Lung (tissue), 12 donors: ENCODE measurements around the gene S100A10. TPM values are rescaled to one million over a fixed set of nuclear protein-coding genes. Genes with fewer than 3 reads are reported as not detected.
A peak's percentile ranks its signal among the peaks of the same experiment; 100 is the strongest.

Experiments used
- ATAC-seq: fragments of 200-7000 bp; cut with Tn5 transposase; one replicate; pipeline ENCODE4 v1.9.1; 2020; ENCODE audit warnings: moderate number of reproducible peaks; ENCODE audit not compliant: insufficient read depth, low FRiP score
- DNase-seq, 3 donors: peaks; one replicate each; pipeline ENCODE4 v3.0.0-alpha.2; 2013 to 2017
- H3K27ac ChIP-seq, 2 donors: one replicate each; pipeline ENCODE4 v1.5.1; 2013; ENCODE audit warnings: mild to moderate bottlenecking in 2 of 2, moderate library complexity in 2 of 2, control low read depth in 1 of 2, inconsistent platforms in 1 of 2, low read depth in 1 of 2, low read length in 1 of 2
- H3K27me3 ChIP-seq, 3 donors: one replicate each; pipeline ENCODE4 v1.5.1; 2013; ENCODE audit warnings: low read length in 2 of 3; ENCODE audit not compliant: control insufficient read depth in 3 of 3, insufficient read depth in 3 of 3
- H3K36me3 ChIP-seq, 4 donors: one replicate each; pipeline ENCODE4 v1.5.1; 2013; ENCODE audit warnings: low read length in 4 of 4, mild to moderate bottlenecking in 1 of 4, moderate library complexity in 1 of 4; ENCODE audit not compliant: control insufficient read depth in 4 of 4, insufficient read depth in 4 of 4
- H3K4me1 ChIP-seq, 5 donors: one replicate each; pipeline ENCODE4 v1.5.1; 2013; ENCODE audit warnings: low read length in 5 of 5, mild to moderate bottlenecking in 2 of 5, moderate library complexity in 1 of 5; ENCODE audit not compliant: control insufficient read depth in 5 of 5, insufficient read depth in 5 of 5
- H3K4me3 ChIP-seq: one replicate; pipeline ENCODE4 v1.5.1; 2013; ENCODE audit warnings: mild to moderate bottlenecking, control low read depth, moderate library complexity
- H3K9ac ChIP-seq, 2 donors: one replicate each; pipeline ENCODE4 v1.5.1; 2013; ENCODE audit warnings: low read length in 2 of 2, control low read depth in 1 of 2; ENCODE audit not compliant: insufficient read depth in 1 of 2
- H3K9me3 ChIP-seq, 4 donors: one replicate each; pipeline ENCODE4 v1.5.1; 2013; ENCODE audit warnings: low read length in 3 of 4, mild to moderate bottlenecking in 1 of 4, moderate library complexity in 1 of 4; ENCODE audit not compliant: control insufficient read depth in 4 of 4, insufficient read depth in 3 of 4
- WGBS, 2 donors: extraction: QIAGEN DNeasy Blood & Tissue Kit; methylation state at CpG; one replicate each; pipeline ENCODE4 v1.1.7; 2013; 5-methylcytosine and 5-hydroxymethylcytosine counted together
- polyA plus RNA-seq, 2 donors: library from polyadenylated mRNA; stranded (reverse); fragments of 200-250 nt; gene quantifications; one replicate each; pipeline ENCODE4 v1.2.1, GENCODE V29; 2013
- total RNA-seq, 2 donors: library from RNA; depleted of rRNA in 1 of 2; stranded (reverse); fragments of >200 nt in 1 of 2; gene quantifications; one replicate each; pipeline ENCODE4 v1.2.1, GENCODE V29; 2014 to 2021
- TF ChIP-seq, protein P1 (sequence below): IDR thresholded peaks from 2 replicates; pipeline ENCODE4 v1.5.1; 2012; ENCODE audit warnings: mild to moderate bottlenecking; ENCODE audit errors: control extremely low read depth, extremely low read depth
- donor health status: control.
- donor health status: control.
- donor health status: Bipolar disorder and iron deficiency.
- donor health status: healthy.
- donor health status: DM: yes; HTN: yes; CAD: no.

The S100A10 gene
- total and polyA plus RNA-seq, 4 donors = 205 to 1,003 (median 674) TPM

- peak overlapping the region; percentile 45 to 83 for H3K27ac ChIP-seq
- H3K36me3 ChIP-seq = peaks cover 4 to 8% (median 7%) of the 10 kb centered on the region in 4 donors
- H3K4me3 ChIP-seq = no peak overlapping the region
- 55 to 76% methylated on average over 5 of the region's 5 CpGs for WGBS, 2 donors
- TF ChIP-seq, protein P1, sequence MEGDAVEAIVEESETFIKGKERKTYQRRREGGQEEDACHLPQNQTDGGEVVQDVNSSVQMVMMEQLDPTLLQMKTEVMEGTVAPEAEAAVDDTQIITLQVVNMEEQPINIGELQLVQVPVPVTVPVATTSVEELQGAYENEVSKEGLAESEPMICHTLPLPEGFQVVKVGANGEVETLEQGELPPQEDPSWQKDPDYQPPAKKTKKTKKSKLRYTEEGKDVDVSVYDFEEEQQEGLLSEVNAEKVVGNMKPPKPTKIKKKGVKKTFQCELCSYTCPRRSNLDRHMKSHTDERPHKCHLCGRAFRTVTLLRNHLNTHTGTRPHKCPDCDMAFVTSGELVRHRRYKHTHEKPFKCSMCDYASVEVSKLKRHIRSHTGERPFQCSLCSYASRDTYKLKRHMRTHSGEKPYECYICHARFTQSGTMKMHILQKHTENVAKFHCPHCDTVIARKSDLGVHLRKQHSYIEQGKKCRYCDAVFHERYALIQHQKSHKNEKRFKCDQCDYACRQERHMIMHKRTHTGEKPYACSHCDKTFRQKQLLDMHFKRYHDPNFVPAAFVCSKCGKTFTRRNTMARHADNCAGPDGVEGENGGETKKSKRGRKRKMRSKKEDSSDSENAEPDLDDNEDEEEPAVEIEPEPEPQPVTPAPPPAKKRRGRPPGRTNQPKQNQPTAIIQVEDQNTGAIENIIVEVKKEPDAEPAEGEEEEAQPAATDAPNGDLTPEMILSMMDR = no peak
- ATAC-seq (no peak), DNase-seq (peak in 2 of 3 donors; percentile 52 to 64)
- H3K9me3 ChIP-seq = no peaks in the 10 kb centered on the region
- no peak overlapping the region for H3K9ac ChIP-seq
- H3K27me3 ChIP-seq = no peaks in the 10 kb centered on the region
- H3K4me1 ChIP-seq = peaks cover 13 to 61% (median 29%) of the 10 kb centered on the region in 5 donors
Measured at GRCh38 chr1:151990058-151990855, 3.4 kb downstream of the S100A10 start.

- Histone ChIP-seq H3K4me1 (peaks cover 12 to 57% (median 29%) of the 10 kb centered on the region in 5 donors), H3K27ac (peak overlapping the region; percentile 66 to 83), H3K36me3 (peaks cover 13 to 17% (median 16%) of the 10 kb centered on the region in 4 donors), H3K27me3 (no peaks in the 10 kb centered on the region), H3K9me3 (no peaks in the 10 kb centered on the region), H3K9ac (no peak overlapping the region), H3K4me3 (no peak overlapping the region)
- 21% methylated on average over 6 of the region's 6 CpGs for WGBS, 2 donors
- ATAC-seq (peak; percentile 10), DNase-seq (peak in 1 of 3 donors; percentile 39)
- TF ChIP-seq, protein P1 = no peak
Measured at GRCh38 chr1:151989211-151989862, 4.3 kb downstream of the S100A10 start.

DNA sequence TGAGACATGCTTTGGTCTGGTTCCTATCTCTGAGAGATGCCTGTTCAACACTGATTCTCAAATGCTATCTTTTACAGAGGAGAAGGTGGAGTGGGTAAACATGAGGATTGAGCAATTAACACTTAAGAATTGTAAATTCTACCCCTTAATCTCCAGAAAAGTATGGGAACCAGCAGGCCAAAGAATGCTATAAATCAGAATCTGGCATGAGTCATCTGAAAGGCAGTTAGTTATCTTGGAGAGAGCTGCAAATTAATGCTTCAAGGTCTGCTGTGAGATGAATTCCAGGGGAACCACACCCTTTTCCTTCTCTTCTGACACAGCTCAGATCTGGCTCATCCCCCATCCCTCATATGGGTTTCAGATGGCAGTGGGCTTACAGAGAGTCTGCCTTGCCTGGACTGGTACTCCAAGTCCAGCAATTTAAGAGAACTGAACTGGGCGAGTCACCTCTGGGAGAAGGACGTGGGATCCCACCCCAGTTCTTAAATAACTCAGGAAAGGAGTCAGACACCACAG is 5.2 kb downstream of the S100A10 start:
- DNase-seq (peak in 1 of 3 donors; percentile 34), ATAC-seq (no peak)
- 41 to 51% methylated on average over 2 of the region's 2 CpGs for WGBS, 2 donors
- peak overlapping the region in 1 of 2 donors; percentile 20 for H3K9ac ChIP-seq
- no peaks in the 10 kb centered on the region for H3K27me3 ChIP-seq
- peak overlapping the region; percentile 66 to 83 for H3K27ac ChIP-seq
- TF ChIP-seq, protein P1 = no peak
- peaks cover 12 to 53% (median 29%) of the 10 kb centered on the region in 5 donors for H3K4me1 ChIP-seq
- H3K9me3 ChIP-seq = no peaks in the 10 kb centered on the region
- H3K4me3 ChIP-seq = no peak overlapping the region
- H3K36me3 ChIP-seq = peaks cover 20 to 25% (median 22%) of the 10 kb centered on the region in 4 donors
